T-helper 1 cell treated with Interleukin-12 subunit alpha and Interleukin-12 subunit beta and Interleukin-4 antibody, amounts not matched to agents 30 ng/mL and 1 ng/mL, for 36 hours (primary cell): ENCODE results near the gene RGS6. TPM values are rescaled to one million over a fixed set of nuclear protein-coding genes. Genes with fewer than 3 reads are reported as not detected.

ENCODE experiments used
- intact Hi-C: fragments of 100-400 bp; cut with micrococcal nuclease; formaldehyde crosslinking; loops from one replicate; pipeline ENCODE4 v1.15.1; 2024
- total RNA-seq: library from RNA; stranded (reverse); gene quantifications from 2 replicates; pipeline ENCODE4 v1.2.3, GENCODE V29; 2022

RGS6 gene
- total RNA-seq, 1 donor from 2014 or later: 3.0 TPM

GRCh38 chr14:72546344-72547016, 614.3 kb downstream of the RGS6 start:
- intact Hi-C loops: no loop called here

GRCh38 chr14:72547999-72548398, 615.8 kb downstream of the RGS6 start:
- intact Hi-C loops: no loop called here

DNA sequence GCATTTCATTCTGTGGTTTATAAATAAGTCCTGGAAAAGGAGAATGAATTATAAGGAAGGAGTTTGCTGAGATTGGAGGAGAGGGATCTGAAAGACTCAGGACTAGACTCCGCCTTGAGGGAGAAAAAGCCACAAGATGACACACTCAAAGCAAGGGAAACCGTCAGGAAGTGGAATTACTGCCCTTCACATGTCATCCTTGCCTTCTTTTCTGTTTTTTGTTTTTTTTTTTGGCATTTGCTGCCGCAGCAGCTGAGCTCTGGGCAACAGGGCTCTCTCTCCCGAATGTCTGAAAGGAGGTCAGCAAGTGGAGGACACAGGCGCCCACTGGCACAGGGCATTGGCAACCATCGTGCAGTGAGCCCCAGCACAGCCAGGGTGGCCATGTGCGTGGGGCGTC, 616.8 kb downstream of the RGS6 start:
- intact Hi-C loops: no loop called here

DNA sequence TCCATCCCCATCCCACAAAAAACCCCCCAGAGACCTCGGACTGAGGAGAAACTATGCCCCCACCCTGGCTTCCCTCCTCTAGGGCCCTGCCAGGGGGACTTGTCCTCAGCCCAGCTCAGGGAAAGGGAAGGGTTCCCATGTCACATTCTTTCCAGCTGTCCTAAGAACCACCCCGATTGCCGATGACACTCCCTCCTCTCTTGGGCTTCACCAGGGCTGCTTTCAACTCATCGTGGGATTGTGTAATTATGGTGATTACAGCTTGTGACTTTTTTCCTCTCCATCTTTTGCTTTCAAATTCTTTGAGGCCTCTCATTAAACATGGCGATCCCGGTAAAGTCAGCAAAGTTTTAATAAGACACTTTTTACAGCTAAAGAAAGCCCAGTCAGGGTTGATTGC, 617.6 kb downstream of the RGS6 start:
- intact Hi-C loops: no loop called here

DNA sequence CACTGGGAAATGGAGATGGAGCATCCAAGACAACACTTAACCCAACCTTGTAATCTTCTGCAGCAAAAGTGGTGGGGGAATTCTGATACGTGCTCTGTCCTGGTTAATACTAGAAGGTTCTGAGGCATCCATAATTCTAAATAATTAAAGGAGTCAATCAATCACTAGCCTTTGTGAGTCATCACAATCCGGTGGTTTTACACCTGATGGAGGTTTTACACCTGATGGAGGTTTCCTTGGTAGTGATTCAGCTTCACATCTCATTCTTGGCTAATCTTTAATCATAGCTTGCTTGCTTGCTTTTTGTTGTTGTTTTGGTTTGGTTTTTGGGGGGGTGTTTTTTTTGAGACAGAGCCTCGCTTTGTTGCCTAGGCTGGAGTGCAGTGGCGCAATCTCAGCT, 618.3 kb downstream of the RGS6 start:
- intact Hi-C loops: no loop called here

- intact Hi-C loops: no loop called here
These were observed 620.0 kb downstream of the RGS6 start for GRCh38 chr14:72552236-72552635.

DNA sequence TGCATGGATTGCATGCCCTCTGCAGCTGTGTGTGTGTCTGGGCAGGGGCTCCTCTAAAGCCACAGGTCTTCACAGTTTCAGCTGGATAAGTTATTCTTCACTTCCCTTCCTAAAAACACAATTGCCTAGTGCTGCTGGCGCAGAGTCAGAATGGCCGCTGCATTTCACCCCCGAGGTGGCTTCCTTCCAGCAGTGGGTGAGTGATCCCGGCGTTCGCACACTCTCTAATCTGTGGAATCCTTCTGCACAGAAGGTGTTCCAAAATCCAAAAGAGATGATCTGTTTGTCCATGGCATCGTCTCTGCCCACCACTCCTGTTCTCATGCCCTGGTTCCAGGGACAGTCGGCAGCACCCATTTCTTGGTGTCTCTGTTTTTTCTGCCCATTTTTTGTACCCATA, 620.9 kb downstream of the RGS6 start:
- intact Hi-C loops: no loop called here

- intact Hi-C loops: no loop called here
These were observed 621.4 kb downstream of the RGS6 start for GRCh38 chr14:72553656-72554055.

DNA sequence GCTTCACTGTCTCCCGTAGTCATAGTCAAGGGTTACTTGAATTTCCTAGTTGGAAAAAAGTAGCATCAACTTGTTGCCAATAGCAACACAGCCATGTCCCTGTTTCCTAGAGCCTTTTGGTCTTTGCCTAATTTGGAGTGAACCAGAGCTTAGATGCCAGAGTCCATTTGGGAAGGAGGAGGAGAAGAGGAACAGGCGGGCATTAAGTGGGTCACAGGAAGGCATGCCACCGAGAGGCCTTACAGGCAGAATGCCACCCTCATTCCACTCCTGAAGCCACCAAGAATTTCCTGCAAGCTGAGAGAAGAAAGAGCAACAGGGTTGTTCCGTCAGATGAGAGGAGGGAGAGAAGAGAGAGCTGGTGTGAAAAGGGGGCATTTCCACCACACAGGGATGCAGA, 622.2 kb downstream of the RGS6 start:
- intact Hi-C loops: no loop called here

DNA sequence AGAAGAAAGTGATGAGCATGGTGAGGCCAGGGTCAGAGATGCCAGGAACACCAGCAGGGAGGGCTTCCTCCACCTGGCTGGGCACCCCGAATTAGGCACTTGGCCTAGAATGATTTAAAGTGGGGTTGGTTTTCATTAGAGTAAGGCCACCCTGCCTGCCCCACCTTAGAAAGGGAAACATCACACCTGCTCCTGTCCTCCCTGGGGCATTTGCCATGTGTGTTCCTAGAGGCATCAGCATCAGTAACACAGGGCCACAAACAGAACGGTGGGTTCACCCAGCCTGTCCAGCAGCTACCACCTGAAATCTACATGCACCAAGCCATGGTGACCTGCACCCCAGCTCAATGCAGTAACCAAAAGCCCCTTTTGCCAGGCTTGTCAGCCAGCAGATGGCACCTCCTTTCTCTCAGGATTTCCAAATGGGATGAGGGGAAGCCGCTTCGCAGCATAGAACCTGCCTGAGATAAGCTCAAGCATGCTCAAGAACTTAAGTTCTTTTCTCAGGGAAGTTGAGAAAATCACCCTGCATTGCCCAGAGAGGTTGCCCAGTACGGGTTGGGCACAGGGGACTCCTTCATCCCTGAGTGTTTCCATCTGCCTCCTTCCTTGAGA, 622.9 kb downstream of the RGS6 start:
- intact Hi-C loops: no loop called here

GRCh38 chr14:72555609-72556000, 623.4 kb downstream of the RGS6 start:
- intact Hi-C loops: no loop called here

- intact Hi-C loops: no loop called here
These were observed 625.4 kb downstream of the RGS6 start for GRCh38 chr14:72557671-72558070.

GRCh38 chr14:72558721-72559120, 626.5 kb downstream of the RGS6 start:
- intact Hi-C loops: no loop called here

DNA sequence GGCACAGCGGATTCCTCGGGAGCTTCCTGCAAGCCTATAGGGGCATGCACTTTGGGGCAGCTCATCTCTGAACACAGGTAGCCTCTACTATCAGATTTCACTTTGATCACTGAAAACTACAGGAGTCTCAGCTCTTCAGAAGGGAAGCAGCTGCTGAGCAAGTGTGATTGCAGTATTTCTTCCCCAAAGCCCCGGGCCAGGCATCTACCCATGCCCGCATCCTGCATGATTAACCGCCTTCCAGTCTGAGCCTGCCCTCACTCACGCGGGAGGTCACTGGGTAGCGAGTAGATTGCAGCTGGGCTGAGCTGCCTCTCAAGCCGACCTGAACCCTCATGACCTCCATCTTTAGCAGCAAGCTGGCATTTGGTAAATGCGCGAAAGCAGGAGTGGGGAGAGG, 627.0 kb downstream of the RGS6 start:
- intact Hi-C loops: no loop called here

- intact Hi-C loops: no loop called here
These were observed 627.5 kb downstream of the RGS6 start for GRCh38 chr14:72559669-72560255.

- intact Hi-C loops: no loop called here
These were observed 628.1 kb downstream of the RGS6 start for GRCh38 chr14:72560331-72560730.

DNA sequence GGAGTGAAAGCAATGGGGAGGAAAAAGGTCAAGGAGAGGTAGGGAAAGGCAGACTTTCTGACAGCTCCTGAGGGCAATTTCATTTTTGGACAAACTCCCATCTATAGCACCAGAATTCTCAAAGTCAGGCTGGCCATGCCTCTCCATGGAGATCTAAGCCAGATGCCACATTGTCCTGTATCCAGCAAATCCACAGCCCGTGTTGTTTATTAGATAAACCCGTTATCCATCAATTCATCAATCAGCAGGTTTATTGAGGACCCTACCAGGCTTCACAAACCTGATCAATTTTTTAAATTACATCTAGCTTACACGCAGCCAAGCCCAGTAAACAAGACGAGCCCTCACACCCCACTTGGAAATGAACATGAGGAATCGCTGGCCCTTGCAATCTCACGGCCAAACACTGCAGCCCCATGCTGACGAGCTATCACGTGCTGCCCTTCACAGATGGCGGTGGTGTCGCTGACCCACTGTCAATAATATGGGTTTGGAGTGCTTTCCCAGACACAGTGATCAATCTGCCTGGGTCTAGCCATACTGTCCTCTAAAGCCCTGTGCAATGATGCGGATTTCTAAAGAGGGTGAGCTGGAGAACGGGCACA, 628.8 kb downstream of the RGS6 start:
- intact Hi-C loops: no loop called here

GRCh38 chr14:72562300-72562699, 630.1 kb downstream of the RGS6 start:
- intact Hi-C loops: no loop called here

DNA sequence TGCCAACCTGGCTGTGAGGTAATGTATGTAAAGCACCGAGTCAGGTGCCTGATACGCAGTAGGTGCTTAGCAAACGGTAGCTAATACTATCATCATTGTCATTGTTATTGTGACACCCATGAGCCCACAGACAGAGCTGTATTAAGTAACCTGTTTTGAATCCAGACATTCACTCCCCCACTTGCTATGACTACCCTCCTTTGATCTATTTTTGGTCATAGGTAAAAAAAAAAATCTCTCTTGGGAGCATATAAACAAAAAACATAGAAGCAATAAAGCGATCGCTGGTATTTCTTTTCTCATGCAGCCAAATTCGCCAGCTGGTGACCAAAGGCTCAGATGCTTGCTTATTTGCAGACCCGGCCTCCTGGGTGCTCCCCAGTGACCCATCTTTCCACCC, 631.4 kb downstream of the RGS6 start:
- intact Hi-C loops: no loop called here

DNA sequence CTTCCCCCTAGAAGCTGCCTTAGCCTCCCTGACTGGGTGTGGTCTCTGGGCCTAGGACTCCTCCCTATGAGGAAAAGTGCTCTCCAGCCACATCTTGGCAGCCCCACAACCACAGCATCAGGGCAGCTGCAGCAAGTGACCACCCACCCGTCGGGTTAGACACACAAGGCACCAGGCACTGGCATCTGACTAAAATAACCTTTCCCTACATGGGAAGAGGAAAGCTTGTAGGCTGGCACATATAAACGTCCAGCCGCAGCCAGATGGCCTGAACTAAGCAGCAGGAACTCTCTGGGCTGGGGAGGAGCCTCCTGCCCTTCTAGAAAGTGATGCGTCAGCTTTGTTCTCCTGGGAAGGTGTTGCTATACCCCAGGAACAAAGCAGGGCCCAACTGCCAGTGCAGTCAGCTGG, 632.9 kb downstream of the RGS6 start:
- intact Hi-C loops: no loop called here

DNA sequence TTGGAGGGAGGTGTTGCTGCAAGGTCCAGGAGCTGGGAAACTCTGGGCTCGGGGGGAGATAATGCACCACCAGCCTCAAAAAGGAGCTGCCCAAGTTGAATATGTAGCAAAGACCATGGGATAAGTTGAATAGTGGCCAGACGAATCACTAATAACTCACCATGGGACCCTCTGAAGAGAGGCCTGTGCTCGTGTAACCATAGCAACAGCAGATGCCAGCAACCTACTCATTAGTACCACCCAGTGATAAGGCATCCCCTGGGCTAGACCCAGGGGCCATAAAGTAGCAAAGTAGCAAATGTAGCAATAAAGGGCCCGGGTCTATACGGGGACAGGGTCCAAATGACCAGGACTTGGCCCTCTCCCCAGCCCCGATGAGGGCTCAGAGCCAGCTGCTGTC, 633.7 kb downstream of the RGS6 start:
- intact Hi-C loops: no loop called here

- intact Hi-C loops: no loop called here
These were observed 635.0 kb downstream of the RGS6 start for GRCh38 chr14:72567226-72567625.
